ENCODE data around the gene ZNF471. TPM values are rescaled to one million over a fixed set of nuclear protein-coding genes. Genes with fewer than 3 reads are reported as not detected.

ZNF471 gene
- total RNA-seq, 1 experiment from 2014 or later: 0.07 TPM

DNA sequence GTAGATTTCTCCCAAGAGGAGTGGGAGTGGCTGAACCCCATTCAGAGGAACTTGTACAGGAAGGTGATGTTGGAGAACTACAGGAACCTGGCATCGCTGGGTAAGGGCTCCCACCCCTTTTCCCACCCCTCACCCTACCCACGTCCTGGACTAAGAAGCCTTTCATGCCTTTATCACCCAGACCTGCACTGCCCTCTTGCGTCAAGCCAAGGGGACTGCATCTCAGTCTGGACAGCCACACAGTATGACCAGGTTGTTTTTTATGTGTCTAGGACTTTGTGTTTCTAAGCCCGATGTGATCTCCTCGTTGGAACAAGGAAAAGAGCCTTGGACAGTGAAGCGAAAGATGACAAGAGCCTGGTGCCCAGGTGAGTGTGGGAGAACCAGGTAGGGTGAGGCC is 39.9 kb downstream of the ZNF471 start:
- intact Hi-C loops (cut with micrococcal nuclease): no loop called here
- Histone ChIP-seq H3K9me3 (ENCODE audit: low read length) (peaks cover 80% of the 10 kb centered on the region), H3K4me2 (ENCODE audit: low read length) (no peak overlapping the region)

DNA sequence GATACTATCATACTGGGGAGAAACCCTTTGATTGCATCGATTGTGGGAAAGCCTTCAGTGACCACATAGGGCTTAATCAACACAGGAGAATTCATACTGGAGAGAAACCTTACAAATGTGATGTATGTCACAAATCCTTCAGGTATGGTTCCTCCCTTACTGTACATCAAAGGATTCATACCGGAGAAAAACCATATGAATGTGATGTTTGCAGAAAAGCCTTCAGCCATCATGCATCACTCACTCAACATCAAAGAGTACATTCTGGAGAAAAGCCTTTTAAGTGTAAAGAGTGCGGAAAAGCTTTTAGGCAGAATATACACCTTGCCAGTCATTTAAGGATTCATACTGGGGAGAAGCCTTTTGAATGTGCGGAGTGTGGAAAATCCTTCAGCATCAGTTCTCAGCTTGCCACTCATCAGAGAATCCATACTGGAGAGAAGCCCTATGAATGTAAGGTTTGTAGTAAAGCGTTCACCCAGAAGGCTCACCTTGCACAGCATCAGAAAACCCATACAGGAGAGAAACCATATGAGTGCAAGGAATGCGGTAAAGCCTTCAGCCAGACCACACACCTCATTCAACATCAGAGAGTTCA is 46.7 kb downstream of the ZNF471 start:
- no peak for TF ChIP-seq EZH2phosphoT487 (IDR thresholded peaks at IDR 0.05; ENCODE audit: borderline replicate concordance, low read length)
- TF ChIP-seq EZH2 (IDR thresholded peaks at IDR 0.05; ENCODE audit: low read length, unreplicated experiment): no peak
- TF ChIP-seq, protein P1, sequence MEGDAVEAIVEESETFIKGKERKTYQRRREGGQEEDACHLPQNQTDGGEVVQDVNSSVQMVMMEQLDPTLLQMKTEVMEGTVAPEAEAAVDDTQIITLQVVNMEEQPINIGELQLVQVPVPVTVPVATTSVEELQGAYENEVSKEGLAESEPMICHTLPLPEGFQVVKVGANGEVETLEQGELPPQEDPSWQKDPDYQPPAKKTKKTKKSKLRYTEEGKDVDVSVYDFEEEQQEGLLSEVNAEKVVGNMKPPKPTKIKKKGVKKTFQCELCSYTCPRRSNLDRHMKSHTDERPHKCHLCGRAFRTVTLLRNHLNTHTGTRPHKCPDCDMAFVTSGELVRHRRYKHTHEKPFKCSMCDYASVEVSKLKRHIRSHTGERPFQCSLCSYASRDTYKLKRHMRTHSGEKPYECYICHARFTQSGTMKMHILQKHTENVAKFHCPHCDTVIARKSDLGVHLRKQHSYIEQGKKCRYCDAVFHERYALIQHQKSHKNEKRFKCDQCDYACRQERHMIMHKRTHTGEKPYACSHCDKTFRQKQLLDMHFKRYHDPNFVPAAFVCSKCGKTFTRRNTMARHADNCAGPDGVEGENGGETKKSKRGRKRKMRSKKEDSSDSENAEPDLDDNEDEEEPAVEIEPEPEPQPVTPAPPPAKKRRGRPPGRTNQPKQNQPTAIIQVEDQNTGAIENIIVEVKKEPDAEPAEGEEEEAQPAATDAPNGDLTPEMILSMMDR (conservative IDR thresholded peaks at IDR 0.05; ENCODE audit: low read depth, low read length): no peak
- H4K20me1 ChIP-seq (ENCODE audit: low read length): no peaks in the 10 kb centered on the region
- POLR2A ChIA-PET (ENCODE audit: unreplicated experiment): interaction anchor here (0.6 kb wide), 1 partner anchor 31 kb away, joined by 6 read pairs; no protein-coding TSS in a partner anchor

More for the DNA sequence above, 39.9 kb downstream of the ZNF471 start:
- no peaks in the 10 kb centered on the region for H3F3A ChIP-seq (ENCODE audit: low read length, unreplicated experiment)
- no peak overlapping the region for H3K27ac ChIP-seq (ENCODE audit: low read length)
- no peaks in the 10 kb centered on the region for H4K20me1 ChIP-seq (ENCODE audit: low read length)
- ATAC-seq (no peak), DNase-seq (no peak)
- no peak overlapping the region for H3K4me3 ChIP-seq (ENCODE audit: low read length)
- no peaks in the 10 kb centered on the region for H3K4me1 ChIP-seq (ENCODE audit: insufficient read depth, low read length)
- H3K9me2 ChIP-seq (replicated peaks; ENCODE audit: low read length): no peaks in the 10 kb centered on the region
- ChIA-PET POLR2A (ENCODE audit: unreplicated experiment) (no interaction called here), CTCF (no interaction called here)
- H2AFZ ChIP-seq (ENCODE audit: low read length): no peak overlapping the region
- no peaks in the 10 kb centered on the region for H3K79me2 ChIP-seq (ENCODE audit: low read length)
- H3K27me3 ChIP-seq (ENCODE audit: low read length): no peaks in the 10 kb centered on the region
- no peak overlapping the region for H3K9ac ChIP-seq (ENCODE audit: low read length)
- TF ChIP-seq EZH2 (IDR thresholded peaks at IDR 0.05; ENCODE audit: low read length, unreplicated experiment) (no peak), EZH2phosphoT487 (IDR thresholded peaks at IDR 0.05; ENCODE audit: borderline replicate concordance, low read length) (no peak)
- TF ChIP-seq, protein P1 (conservative IDR thresholded peaks at IDR 0.05; ENCODE audit: low read depth, low read length): no peak
- H3K36me3 ChIP-seq (ENCODE audit: low read depth, low read length): peaks cover 4% of the 10 kb centered on the region; the same call in 1 of the 2 replicates
- BruUV-seq (replicated peaks): no TSS peak

DNA sequence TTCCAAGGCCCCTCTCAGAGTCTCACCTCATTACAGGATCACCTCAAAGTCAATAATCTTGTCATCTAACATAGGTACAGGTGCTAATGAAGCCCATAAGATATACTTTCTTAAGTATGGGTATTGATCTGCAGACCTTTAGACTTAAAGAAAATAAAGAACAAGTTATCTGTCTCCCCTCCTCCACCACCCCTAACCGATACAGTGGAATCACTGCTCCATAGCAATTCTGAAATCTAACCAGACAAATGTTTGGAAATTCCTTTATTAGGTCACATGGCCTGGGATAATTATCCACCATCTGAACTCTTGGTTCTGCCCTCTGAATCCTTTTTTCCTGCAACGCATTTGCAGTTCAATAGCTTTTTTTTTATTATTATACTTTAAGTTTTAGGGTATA is 55.1 kb downstream of the ZNF471 start:
- H3K36me3 ChIP-seq (ENCODE audit: low read depth, low read length): no peaks in the 10 kb centered on the region
- peaks cover 77% of the 10 kb centered on the region for H3K9me3 ChIP-seq (ENCODE audit: low read length)
- H3K9me2 ChIP-seq (replicated peaks; ENCODE audit: low read length): no peaks in the 10 kb centered on the region
- no peak overlapping the region for H3K9ac ChIP-seq (ENCODE audit: low read length)
- H3K27ac ChIP-seq (ENCODE audit: low read length): no peak overlapping the region
- no peak overlapping the region for H3K4me2 ChIP-seq (ENCODE audit: low read length)
- H3K4me3 ChIP-seq (ENCODE audit: low read length): no peak overlapping the region
- TF ChIP-seq, protein P1 (conservative IDR thresholded peaks at IDR 0.05; ENCODE audit: low read depth, low read length): no peak
- TF ChIP-seq EZH2 (IDR thresholded peaks at IDR 0.05; ENCODE audit: low read length, unreplicated experiment) (no peak), EZH2phosphoT487 (IDR thresholded peaks at IDR 0.05; ENCODE audit: borderline replicate concordance, low read length) (no peak)
- ATAC-seq: no peak
- ChIA-PET POLR2A (ENCODE audit: unreplicated experiment) (no interaction called here), CTCF (no interaction called here)
- H3K4me1 ChIP-seq (ENCODE audit: insufficient read depth, low read length): no peaks in the 10 kb centered on the region
- no TSS peak for BruUV-seq (replicated peaks)
- no peaks in the 10 kb centered on the region for H3K79me2 ChIP-seq (ENCODE audit: low read length)
- no peak for DNase-seq
- H4K20me1 ChIP-seq (ENCODE audit: low read length): no peaks in the 10 kb centered on the region
- H2AFZ ChIP-seq (ENCODE audit: low read length): no peak overlapping the region
- no peaks in the 10 kb centered on the region for H3K27me3 ChIP-seq (ENCODE audit: low read length)
- intact Hi-C loops (cut with micrococcal nuclease): no loop called here
- no peaks in the 10 kb centered on the region for H3F3A ChIP-seq (ENCODE audit: low read length, unreplicated experiment)

More for the DNA sequence above, 46.7 kb downstream of the ZNF471 start:
- Histone ChIP-seq H3K36me3 (ENCODE audit: low read depth, low read length) (peaks cover 3% of the 10 kb centered on the region; the same call in 1 of the 2 replicates), H3K4me2 (ENCODE audit: low read length) (no peak overlapping the region), H3K27me3 (ENCODE audit: low read length) (no peaks in the 10 kb centered on the region), H3K27ac (ENCODE audit: low read length) (no peak overlapping the region), H3K9ac (ENCODE audit: low read length) (no peak overlapping the region), H3K4me3 (ENCODE audit: low read length) (no peak overlapping the region), H3K9me3 (ENCODE audit: low read length) (peaks cover 84% of the 10 kb centered on the region), H3K9me2 (replicated peaks; ENCODE audit: low read length) (no peaks in the 10 kb centered on the region), H2AFZ (ENCODE audit: low read length) (no peak overlapping the region), H3K79me2 (ENCODE audit: low read length) (no peaks in the 10 kb centered on the region), H3K4me1 (ENCODE audit: insufficient read depth, low read length) (no peaks in the 10 kb centered on the region), H3F3A (ENCODE audit: low read length, unreplicated experiment) (no peaks in the 10 kb centered on the region)
- DNase-seq (no peak), ATAC-seq (no peak)
- intact Hi-C loops (cut with micrococcal nuclease): no loop called here
- CTCF ChIA-PET: no interaction called here
- no TSS peak for BruUV-seq (replicated peaks)

All from PC-3 (cell line).